ENCODE results near the gene CHCHD5. TPM values are rescaled to one million over a fixed set of nuclear protein-coding genes. Genes with fewer than 3 reads are reported as not detected.
"Not testable (repeated sequence)": the region's sequence is repeated elsewhere in the genome, so short reads cannot be mapped to it uniquely, and the experiment has no call there.

Gene CHCHD5
- total and polyA plus RNA-seq, 2 of the 4 experiments (the other 2 are of a cell fraction), result 4.8 to 40.1 TPM

- H4K8ac ChIP-seq (ENCODE audit: low read depth in 2 of 2, low read length in 2 of 2); H3K4me3 ChIP-seq (ENCODE audit: insufficient read depth, low read depth, low read length); H3K79me1 ChIP-seq (ENCODE audit: low read depth in 1 of 2, low read length in 2 of 2); DNase-seq; H4K91ac ChIP-seq (ENCODE audit: insufficient read depth, low read depth, low read length); H4K5ac ChIP-seq (ENCODE audit: low read depth, low read length); dilution Hi-C loops (cut with HindIII; ENCODE audit: low sequenced_read_pairs, unreplicated experiment); H3K27me3 ChIP-seq (ENCODE audit: control insufficient read depth, insufficient read depth, low read length); H3K9me3 ChIP-seq (ENCODE audit: control insufficient read depth, insufficient read depth, low read length); H3K9me1 ChIP-seq (ENCODE audit: insufficient read depth, low read length); H3K27ac ChIP-seq (ENCODE audit: insufficient read depth, low read length); ATAC-seq (ENCODE audit: low read depth); H3K4ac ChIP-seq (ENCODE audit: low read depth, low read length); BruUV-seq (replicated peaks); H2AK9ac ChIP-seq (replicated peaks; ENCODE audit: low read depth, low read length, poor library complexity); H2BK5ac ChIP-seq (ENCODE audit: low read depth, low read length, poor library complexity, severe bottlenecking); H3K56ac ChIP-seq (ENCODE audit: extremely low read depth, insufficient read depth, low read length); H3K4me2 ChIP-seq (ENCODE audit: low read depth, low read length); H3K14ac ChIP-seq (replicated peaks; ENCODE audit: low read depth, low read length); intact Hi-C loops (cut with micrococcal nuclease); H2AK5ac ChIP-seq (ENCODE audit: low read depth, low read length); H2BK120ac ChIP-seq (ENCODE audit: low read depth, low read length); H3K23ac ChIP-seq (ENCODE audit: low read depth, low read length); in situ Hi-C loops (cut with MboI; ENCODE audit: low sequenced_read_pairs); H2AFZ ChIP-seq (replicated peaks; ENCODE audit: low read length, poor library complexity); H2BK15ac ChIP-seq (ENCODE audit: low read depth, low read length); POLR2A ChIA-PET (ENCODE audit: unreplicated experiment); H4K20me1 ChIP-seq (ENCODE audit: insufficient read depth, low read length); H3K18ac ChIP-seq (ENCODE audit: low read depth, low read length); H3K4me1 ChIP-seq (ENCODE audit: control insufficient read depth, insufficient read depth, low read length); H2BK20ac ChIP-seq (ENCODE audit: low read depth, low read length); CTCF ChIA-PET; H3K9ac ChIP-seq (ENCODE audit: low read depth, low read length): not testable (repeated sequence)
- no CpG with 5 or more reads among the region's 5 CpGs for WGBS, 2 experiments (ENCODE audit: extremely low coverage in 2 of 2, insufficient read length in 1 of 2)
- peaks cover 31% of the 10 kb centered on the region for H3K36me3 ChIP-seq (ENCODE audit: control insufficient read depth, insufficient read depth, low read length)
Observed at GRCh38 chr2:112566508-112566907, 17.9 kb upstream of the CHCHD5 start.

Data from IMR-90 (cell line).